H9 (cell line): ENCODE measurements around the gene TYMP. TPM values are rescaled to one million over a fixed set of nuclear protein-coding genes. Genes with fewer than 3 reads are reported as not detected.

ENCODE experiments used
- DNase-seq: peaks from one replicate; pipeline ENCODE4 v3.0.0-alpha.2; 2017
- H2AFZ ChIP-seq: one replicate; pipeline ENCODE4 v1.6.1; 2013; ENCODE audit warnings: mild to moderate bottlenecking, low read length, control low read depth, moderate library complexity
- H2AK5ac ChIP-seq: 2 replicates; pipeline ENCODE4 v1.6.1; 2013; ENCODE audit warnings: low read length, control low read depth, mixed read lengths; ENCODE audit not compliant: insufficient read length
- H2BK120ac ChIP-seq: one replicate; pipeline ENCODE4 v1.6.1; 2013; ENCODE audit warnings: low read depth, mild to moderate bottlenecking, low read length, control low read depth, inconsistent platforms; ENCODE audit not compliant: poor library complexity, severe bottlenecking
- H2BK12ac ChIP-seq: 2 replicates; pipeline ENCODE4 v1.6.1; 2013; ENCODE audit warnings: low read length, control low read depth, mixed read lengths, low read depth; ENCODE audit not compliant: insufficient read length
- H2BK15ac ChIP-seq: 2 replicates; pipeline ENCODE4 v1.6.1; 2013; ENCODE audit warnings: low read depth, low read length, control low read depth
- H2BK20ac ChIP-seq: one replicate; pipeline ENCODE4 v1.6.1; 2013; ENCODE audit warnings: low read depth, mild to moderate bottlenecking, low read length, control low read depth, inconsistent platforms; ENCODE audit not compliant: poor library complexity, severe bottlenecking
- H2BK5ac ChIP-seq: 2 replicates; pipeline ENCODE4 v1.6.1; 2013; ENCODE audit warnings: low read length, control low read depth, mixed read lengths; ENCODE audit not compliant: insufficient read length
- H3K14ac ChIP-seq: 2 replicates; pipeline ENCODE4 v1.6.1; 2013; ENCODE audit warnings: low read length, control low read depth; ENCODE audit not compliant: insufficient read depth
- H3K18ac ChIP-seq: 2 replicates; pipeline ENCODE4 v1.6.1; 2013; ENCODE audit warnings: low read depth, mild to moderate bottlenecking, mixed read lengths, low read length, control low read depth; ENCODE audit not compliant: insufficient read length
- H3K23ac ChIP-seq: 2 replicates; pipeline ENCODE4 v1.6.1; 2013; ENCODE audit warnings: low read length, control low read depth, mixed read lengths, low read depth; ENCODE audit not compliant: insufficient read length
- H3K23me2 ChIP-seq: 2 replicates; pipeline ENCODE4 v1.6.1; 2013; ENCODE audit warnings: low read depth, mild to moderate bottlenecking, mixed read lengths, low read length, control low read depth; ENCODE audit not compliant: insufficient read length, poor library complexity, severe bottlenecking
- H3K27ac ChIP-seq: 2 replicates; pipeline ENCODE4 v1.5.1; 2013; ENCODE audit warnings: low read length, control low read depth, mixed read lengths, low read depth; ENCODE audit not compliant: insufficient read length
- H3K27me3 ChIP-seq: 2 replicates; pipeline ENCODE4 v1.6.1; 2013; ENCODE audit warnings: low read length, control low read depth, inconsistent platforms; ENCODE audit not compliant: insufficient read depth
- H3K4ac ChIP-seq: 2 replicates; pipeline ENCODE4 v1.6.1; 2013; ENCODE audit warnings: low read depth, mild to moderate bottlenecking, control low read depth, inconsistent platforms, low read length, moderate library complexity
- H3K4me1 ChIP-seq: 2 replicates; pipeline ENCODE4 v1.6.1; 2013; ENCODE audit warnings: low read length, control low read depth, inconsistent platforms; ENCODE audit not compliant: insufficient read depth
- H3K4me2 ChIP-seq: 2 replicates; pipeline ENCODE4 v1.6.1; 2013; ENCODE audit warnings: low read length, control low read depth, mixed read lengths; ENCODE audit not compliant: insufficient read length, insufficient read depth
- H3K56ac ChIP-seq: 2 replicates; pipeline ENCODE4 v1.6.1; 2013; ENCODE audit warnings: low read depth, mild to moderate bottlenecking, mixed read lengths, low read length, control low read depth; ENCODE audit not compliant: insufficient read length
- H3K79me1 ChIP-seq: 2 replicates; pipeline ENCODE4 v1.6.1; 2013; ENCODE audit warnings: low read depth, mild to moderate bottlenecking, moderate library complexity, low read length, control low read depth, inconsistent platforms; ENCODE audit not compliant: insufficient read depth, poor library complexity, severe bottlenecking
- H3K79me2 ChIP-seq: 2 replicates; pipeline ENCODE4 v1.6.1; 2013; ENCODE audit warnings: low read length, control low read depth, inconsistent platforms; ENCODE audit not compliant: insufficient read depth
- H3K9ac ChIP-seq: 2 replicates; pipeline ENCODE4 v1.6.1; 2013; ENCODE audit warnings: low read length, control low read depth, mixed read lengths; ENCODE audit not compliant: insufficient read length; ENCODE audit errors: extremely low read depth
- H3K9me3 ChIP-seq: one replicate; pipeline ENCODE4 v1.6.1; 2013; ENCODE audit warnings: low read depth, low read length, inconsistent platforms; ENCODE audit not compliant: control insufficient read depth
- H3T11ph ChIP-seq: one replicate; pipeline ENCODE4 v1.6.1; 2013; ENCODE audit warnings: mild to moderate bottlenecking, low read length, control low read depth, inconsistent platforms
- H4K20me1 ChIP-seq: one replicate; pipeline ENCODE4 v1.6.1; 2013; ENCODE audit not compliant: control insufficient read depth, insufficient read length, insufficient read depth
- H4K5ac ChIP-seq: 2 replicates; pipeline ENCODE4 v1.6.1; 2013; ENCODE audit warnings: low read depth, mild to moderate bottlenecking, mixed read lengths, low read length, control low read depth; ENCODE audit not compliant: insufficient read length
- H4K8ac ChIP-seq: replicated peaks from 2 replicates; pipeline ENCODE4 v1.6.1; 2013; ENCODE audit warnings: low read length, control low read depth, mixed read lengths, low read depth; ENCODE audit not compliant: insufficient read length
- H4K91ac ChIP-seq: 2 replicates; pipeline ENCODE4 v1.6.1; 2013; ENCODE audit warnings: low read depth, mild to moderate bottlenecking, moderate library complexity, mixed read lengths, low read length, control low read depth; ENCODE audit not compliant: insufficient read length
- H3K27ac Mint-ChIP-seq, 3 experiments: 2 replicates in 2 of 3; 3 replicates in 1 of 3; pipeline ENCODE4 v1.8.0; 2020 to 2021; ENCODE audit warnings: mixed read lengths in 3 of 3, mild to moderate bottlenecking in 1 of 3, moderate library complexity in 1 of 3
- H3K27me3 Mint-ChIP-seq: 2 replicates; pipeline ENCODE4 v1.8.0; 2021; ENCODE audit warnings: low read depth, mild to moderate bottlenecking, moderate library complexity, mixed read lengths
- H3K36me3 Mint-ChIP-seq, 3 experiments: 2 replicates in 2 of 3; 3 replicates in 1 of 3; pipeline ENCODE4 v1.8.0; 2020 to 2021; ENCODE audit warnings: low read depth in 3 of 3, mixed read lengths in 3 of 3; ENCODE audit not compliant: insufficient read depth in 1 of 3
- H3K4me1 Mint-ChIP-seq, 2 experiments: 2 replicates each; pipeline ENCODE4 v1.8.0; 2020; ENCODE audit warnings: mixed read lengths in 2 of 2
- H3K4me3 Mint-ChIP-seq, 2 experiments: 2 replicates in 1 of 2; 3 replicates in 1 of 2; pipeline ENCODE4 v1.8.0; 2020 to 2021; ENCODE audit warnings: mild to moderate bottlenecking in 2 of 2, mixed read lengths in 2 of 2, moderate library complexity in 1 of 2
- H3K9me3 Mint-ChIP-seq, 2 experiments: 2 replicates in 1 of 2; 3 replicates in 1 of 2; pipeline ENCODE4 v1.8.0; 2020; ENCODE audit warnings: mild to moderate bottlenecking in 2 of 2, mixed read lengths in 2 of 2, moderate library complexity in 1 of 2
- WGBS: extraction: QIAGEN DNeasy Blood & Tissue Kit; methylation state at CpG from one replicate; pipeline ENCODE4 v1.1.7; 2013; ENCODE audit warnings: missing lambda C conversion rate, low lambda C conversion rate, mixed read lengths; ENCODE audit not compliant: insufficient read length; ENCODE audit errors: extremely low coverage; 5-methylcytosine and 5-hydroxymethylcytosine counted together
- total RNA-seq: library from RNA; stranded (reverse); gene quantifications from 2 replicates; pipeline ENCODE4 v1.2.1, GENCODE V29; 2021
- TF ChIP-seq, protein P1 (sequence below): fragments of 200-600 bp; sonication (generic); conservative IDR thresholded peaks from 3 replicates; pipeline ENCODE4 v1.8.0; 2021; ENCODE audit warnings: antibody characterized with exemption, mild to moderate bottlenecking

Gene TYMP
- total RNA-seq, 1 experiment from 2014 or later = 1.0 TPM

DNA sequence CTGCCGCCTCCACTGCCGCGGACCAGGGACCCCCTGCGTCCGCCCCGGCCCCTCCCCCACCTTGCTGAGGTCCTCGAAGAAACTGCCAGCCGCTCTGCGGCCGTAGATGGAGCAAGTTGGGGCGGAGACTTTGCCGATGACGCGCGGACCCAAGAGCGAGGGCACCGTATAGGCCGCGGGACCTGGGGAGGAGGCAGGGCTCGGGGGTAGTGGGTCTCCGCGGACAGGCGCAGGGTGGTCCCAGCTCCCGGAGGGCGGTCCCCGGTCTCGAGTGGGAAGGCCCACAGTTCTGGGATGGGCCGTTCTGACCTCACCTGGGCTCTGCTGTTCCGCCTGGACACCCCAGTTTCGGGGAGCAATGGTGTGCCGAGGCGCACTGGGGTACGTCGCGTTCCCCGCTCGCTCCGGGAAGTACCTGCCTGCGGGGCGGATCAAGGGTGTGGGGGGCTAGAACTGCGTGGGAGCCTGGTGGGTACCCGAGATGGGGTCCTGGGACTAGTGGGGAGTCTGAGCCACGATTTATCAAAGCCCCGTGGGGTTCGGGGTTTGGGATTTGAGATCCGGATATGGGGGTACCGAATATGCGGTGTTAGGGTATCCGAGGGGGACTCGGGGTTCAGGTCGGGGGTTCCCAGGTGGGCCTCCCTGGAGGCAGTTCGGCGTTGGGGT, 1.2 kb upstream of the TYMP start:
- TF ChIP-seq, protein P1, sequence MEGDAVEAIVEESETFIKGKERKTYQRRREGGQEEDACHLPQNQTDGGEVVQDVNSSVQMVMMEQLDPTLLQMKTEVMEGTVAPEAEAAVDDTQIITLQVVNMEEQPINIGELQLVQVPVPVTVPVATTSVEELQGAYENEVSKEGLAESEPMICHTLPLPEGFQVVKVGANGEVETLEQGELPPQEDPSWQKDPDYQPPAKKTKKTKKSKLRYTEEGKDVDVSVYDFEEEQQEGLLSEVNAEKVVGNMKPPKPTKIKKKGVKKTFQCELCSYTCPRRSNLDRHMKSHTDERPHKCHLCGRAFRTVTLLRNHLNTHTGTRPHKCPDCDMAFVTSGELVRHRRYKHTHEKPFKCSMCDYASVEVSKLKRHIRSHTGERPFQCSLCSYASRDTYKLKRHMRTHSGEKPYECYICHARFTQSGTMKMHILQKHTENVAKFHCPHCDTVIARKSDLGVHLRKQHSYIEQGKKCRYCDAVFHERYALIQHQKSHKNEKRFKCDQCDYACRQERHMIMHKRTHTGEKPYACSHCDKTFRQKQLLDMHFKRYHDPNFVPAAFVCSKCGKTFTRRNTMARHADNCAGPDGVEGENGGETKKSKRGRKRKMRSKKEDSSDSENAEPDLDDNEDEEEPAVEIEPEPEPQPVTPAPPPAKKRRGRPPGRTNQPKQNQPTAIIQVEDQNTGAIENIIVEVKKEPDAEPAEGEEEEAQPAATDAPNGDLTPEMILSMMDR = no peak
- Mint-ChIP-seq H3K27ac (no peak overlapping the region), H3K4me1 (peaks cover 15 to 20% of the 10 kb centered on the region in 2 experiments), H3K36me3 (no peaks in the 10 kb centered on the region; a peak in 1 of 7 replicates), H3K27me3 (peaks cover 75% of the 10 kb centered on the region), H3K4me3 (peak overlapping the region; percentile 56 to 80), H3K9me3 (no peaks in the 10 kb centered on the region; a peak in 1 of 5 replicates)
- H3K23me2 ChIP-seq = peaks cover 18% of the 10 kb centered on the region
- no peak overlapping the region for H2BK120ac ChIP-seq
- peaks cover 37% of the 10 kb centered on the region; the same call in 1 of the 2 replicates for H3K27me3 ChIP-seq
- no peak overlapping the region for H2AFZ ChIP-seq
- no peak overlapping the region for H3T11ph ChIP-seq
- H3K79me1 ChIP-seq = no peaks in the 10 kb centered on the region
- H3K18ac ChIP-seq = peak overlapping the region; percentile 27
- no peaks in the 10 kb centered on the region for H4K20me1 ChIP-seq
- WGBS = no CpG with 5 or more reads among the region's 53 CpGs
- no peak overlapping the region for H3K4ac ChIP-seq
- H3K4me1 ChIP-seq = no peaks in the 10 kb centered on the region
- no peak overlapping the region for H2BK20ac ChIP-seq
- H4K91ac ChIP-seq = no peak overlapping the region
- H3K9me3 ChIP-seq = no peaks in the 10 kb centered on the region
- no peak overlapping the region for H3K56ac ChIP-seq
- no peak overlapping the region for H2BK5ac ChIP-seq
- H2BK15ac ChIP-seq = no peak overlapping the region
- no peak overlapping the region for H2AK5ac ChIP-seq
- H4K8ac ChIP-seq = no peak overlapping the region
- DNase-seq = peak; percentile 84
- no peak overlapping the region for H4K5ac ChIP-seq
- H3K9ac ChIP-seq = no peak overlapping the region
- no peak overlapping the region for H3K14ac ChIP-seq
- no peak overlapping the region for H3K23ac ChIP-seq
- H3K79me2 ChIP-seq = no peaks in the 10 kb centered on the region
- no peak overlapping the region for H3K27ac ChIP-seq
- H3K4me2 ChIP-seq = peak overlapping the region; percentile 34
- H2BK12ac ChIP-seq = no peak overlapping the region
